Brain microvascular endothelial cell (primary cell): Measurements from ENCODE around the gene DHRS11.
A peak's percentile ranks its signal among the peaks of the same experiment; 100 is the strongest.

ENCODE experiments used
- DNase-seq: peaks from one replicate; pipeline ENCODE4 v3.0.0-alpha.2; 2020
- H3K27ac ChIP-seq: fragments of 250-450 bp; sonication (Bioruptor Pico); 2 replicates; pipeline ENCODE4 v1.5.1; 2020; ENCODE audit warnings: mild to moderate bottlenecking, moderate library complexity
- H3K27me3 ChIP-seq: fragments of 250-450 bp; sonication (Bioruptor Pico); replicated peaks from 2 replicates; pipeline ENCODE4 v1.5.1; 2020; ENCODE audit warnings: mild to moderate bottlenecking
- H3K36me3 ChIP-seq: fragments of 250-450 bp; sonication (Bioruptor Pico); replicated peaks from 2 replicates; pipeline ENCODE4 v1.5.1; 2020; ENCODE audit warnings: mild to moderate bottlenecking
- H3K4me3 ChIP-seq: 2 replicates; pipeline ENCODE4 v1.5.1; 2011; ENCODE audit warnings: low read depth, mild to moderate bottlenecking, control low read depth, low read length, moderate library complexity
- in situ Hi-C: cut with HindIII; loops from 2 replicates; pipeline ENCODE4 v1.10.0; 2017; ENCODE audit warnings: low sequenced_read_pairs, low pct_ligation_motif_present
- TF ChIP-seq, protein P1 (sequence below): IDR thresholded peaks from 2 replicates; pipeline ENCODE4 v1.5.1; 2011; ENCODE audit warnings: low read depth, mild to moderate bottlenecking, moderate library complexity, low read length, control low read depth, inconsistent platforms; ENCODE audit errors: missing control alignments

DHRS11 gene

DNA sequence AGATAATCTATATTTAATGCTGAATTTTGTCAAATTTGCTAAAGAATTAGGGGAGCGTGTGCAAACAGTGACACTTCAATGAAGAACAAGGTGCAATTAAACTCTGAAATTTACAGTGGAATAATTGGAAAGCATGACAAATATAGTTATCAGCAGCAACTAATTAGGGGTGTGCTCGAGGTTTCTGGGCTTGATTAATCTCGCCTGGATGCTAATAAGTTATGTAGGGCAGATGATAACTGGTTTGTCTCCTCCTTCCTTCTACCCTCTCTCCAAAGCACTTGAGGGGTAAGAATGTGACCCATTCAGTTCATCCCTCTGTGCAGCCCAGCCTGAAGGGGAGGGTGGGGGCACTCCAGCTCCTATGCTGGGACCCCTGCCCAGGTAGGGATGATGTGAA is 31.6 kb downstream of the DHRS11 start:
- TF ChIP-seq, protein P1, sequence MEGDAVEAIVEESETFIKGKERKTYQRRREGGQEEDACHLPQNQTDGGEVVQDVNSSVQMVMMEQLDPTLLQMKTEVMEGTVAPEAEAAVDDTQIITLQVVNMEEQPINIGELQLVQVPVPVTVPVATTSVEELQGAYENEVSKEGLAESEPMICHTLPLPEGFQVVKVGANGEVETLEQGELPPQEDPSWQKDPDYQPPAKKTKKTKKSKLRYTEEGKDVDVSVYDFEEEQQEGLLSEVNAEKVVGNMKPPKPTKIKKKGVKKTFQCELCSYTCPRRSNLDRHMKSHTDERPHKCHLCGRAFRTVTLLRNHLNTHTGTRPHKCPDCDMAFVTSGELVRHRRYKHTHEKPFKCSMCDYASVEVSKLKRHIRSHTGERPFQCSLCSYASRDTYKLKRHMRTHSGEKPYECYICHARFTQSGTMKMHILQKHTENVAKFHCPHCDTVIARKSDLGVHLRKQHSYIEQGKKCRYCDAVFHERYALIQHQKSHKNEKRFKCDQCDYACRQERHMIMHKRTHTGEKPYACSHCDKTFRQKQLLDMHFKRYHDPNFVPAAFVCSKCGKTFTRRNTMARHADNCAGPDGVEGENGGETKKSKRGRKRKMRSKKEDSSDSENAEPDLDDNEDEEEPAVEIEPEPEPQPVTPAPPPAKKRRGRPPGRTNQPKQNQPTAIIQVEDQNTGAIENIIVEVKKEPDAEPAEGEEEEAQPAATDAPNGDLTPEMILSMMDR, result no peak
- no peak overlapping the region for H3K27ac ChIP-seq
- no peak overlapping the region for H3K4me3 ChIP-seq
- no peaks in the 10 kb centered on the region for H3K36me3 ChIP-seq
- in situ Hi-C loops, result no loop called here
- no peak for DNase-seq
- no peaks in the 10 kb centered on the region for H3K27me3 ChIP-seq

DNA sequence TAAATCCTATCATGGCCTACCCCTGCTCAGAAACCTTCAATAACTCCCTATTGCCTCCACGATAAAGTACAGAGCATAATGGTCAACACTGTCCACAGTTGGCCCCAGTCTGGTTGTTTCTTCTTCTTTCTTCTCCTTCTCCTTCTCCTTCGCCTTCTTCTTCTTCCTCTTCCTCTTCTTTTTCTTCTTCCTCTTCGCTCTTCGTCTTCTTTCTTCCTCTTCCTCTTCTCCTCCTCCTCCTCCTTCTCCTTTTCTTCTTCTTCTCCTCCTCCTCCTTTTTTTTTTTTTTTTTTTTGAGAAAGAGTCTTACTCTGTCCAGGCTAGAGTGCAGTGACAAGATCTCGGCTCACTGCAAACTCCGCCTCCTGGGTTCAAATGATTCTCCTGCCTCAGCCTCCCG is 33.5 kb downstream of the DHRS11 start:
- DNase-seq, result no peak
- Histone ChIP-seq H3K27ac (no peak overlapping the region), H3K27me3 (no peaks in the 10 kb centered on the region), H3K4me3 (no peak overlapping the region), H3K36me3 (no peaks in the 10 kb centered on the region)
- TF ChIP-seq, protein P1, result no peak
- in situ Hi-C loops, result no loop called here

- TF ChIP-seq, protein P1, result no peak
- in situ Hi-C loops, result no loop called here
- no peak for DNase-seq
- H3K27ac ChIP-seq, result no peak overlapping the region
- H3K27me3 ChIP-seq, result no peaks in the 10 kb centered on the region
- no peak overlapping the region for H3K4me3 ChIP-seq
- H3K36me3 ChIP-seq, result no peaks in the 10 kb centered on the region
Observed at GRCh38 chr17:36627101-36627500, 35.4 kb downstream of the DHRS11 start.

DNA sequence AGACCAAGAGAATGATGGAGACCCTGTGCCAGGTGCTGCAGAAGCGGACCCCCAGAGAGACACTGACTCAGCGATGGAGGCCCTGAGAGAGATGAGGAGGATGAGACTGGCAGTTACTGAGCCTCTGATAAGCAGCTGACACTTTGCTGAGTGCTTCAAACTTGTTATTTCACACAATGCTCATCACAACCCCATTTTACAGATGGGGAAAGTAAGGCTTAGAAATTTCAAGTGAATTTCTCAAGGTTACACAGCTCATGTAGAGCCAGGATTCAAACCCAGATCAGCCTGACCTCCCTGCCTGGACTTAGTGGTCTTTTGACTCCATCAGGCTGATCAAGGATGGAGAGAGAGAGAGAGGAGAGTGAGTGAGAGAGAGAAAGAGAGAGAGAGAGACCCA is 36.9 kb downstream of the DHRS11 start:
- in situ Hi-C loops, result no loop called here
- TF ChIP-seq, protein P1, result no peak
- H3K36me3 ChIP-seq, result no peaks in the 10 kb centered on the region
- no peak overlapping the region for H3K27ac ChIP-seq
- DNase-seq, result no peak
- no peak overlapping the region for H3K4me3 ChIP-seq
- peaks cover 13% of the 10 kb centered on the region for H3K27me3 ChIP-seq

- in situ Hi-C loops, result no loop called here
- TF ChIP-seq, protein P1, result peak; percentile 98
- Histone ChIP-seq H3K4me3 (no peak overlapping the region), H3K36me3 (no peaks in the 10 kb centered on the region), H3K27me3 (peaks cover 17% of the 10 kb centered on the region), H3K27ac (no peak overlapping the region)
- DNase-seq, result peak; percentile 72
Observed at GRCh38 chr17:36629252-36629847, 37.7 kb downstream of the DHRS11 start.

DNA sequence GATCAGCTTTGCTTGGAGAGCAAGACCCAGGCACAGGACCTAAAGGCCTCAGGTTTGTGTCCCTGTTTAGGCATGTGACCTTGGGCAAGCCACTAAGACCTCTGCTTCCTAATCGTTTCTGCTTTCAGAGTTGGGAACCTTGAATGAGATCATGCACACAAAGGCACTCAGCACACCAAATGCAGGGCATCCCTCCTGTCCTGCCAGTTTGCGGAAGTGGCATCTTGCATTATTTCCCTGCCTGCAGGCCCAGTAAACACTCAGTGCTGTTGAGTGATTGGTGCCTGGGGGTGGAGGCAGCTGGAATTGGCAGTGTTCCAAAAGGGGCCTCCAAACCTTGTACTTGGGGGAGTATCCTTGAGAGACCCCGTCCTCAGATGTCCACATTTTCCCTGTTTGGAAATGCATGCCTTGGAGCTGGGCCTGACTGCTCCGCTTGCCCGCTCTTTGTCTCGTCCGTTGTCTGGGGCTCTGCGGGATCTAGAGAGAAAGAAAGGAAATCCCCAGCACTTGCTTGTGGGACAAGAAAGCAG is 38.4 kb downstream of the DHRS11 start:
- peaks cover 24% of the 10 kb centered on the region for H3K27me3 ChIP-seq
- in situ Hi-C loops, result no loop called here

More for the DNA sequence above, 38.4 kb downstream of the DHRS11 start:
- TF ChIP-seq, protein P1, result no peak
- DNase-seq, result no peak
- Histone ChIP-seq H3K27ac (no peak overlapping the region), H3K36me3 (no peaks in the 10 kb centered on the region), H3K4me3 (no peak overlapping the region)
